GM19240 (cell line): ENCODE data around the gene NFKBIE.

ENCODE experiments used
- DNase-seq: peaks from one replicate; pipeline ENCODE4 v3.0.0; 2011; ENCODE audit warnings: low spot score; ENCODE audit not compliant: insufficient read length

Gene NFKBIE

DNA sequence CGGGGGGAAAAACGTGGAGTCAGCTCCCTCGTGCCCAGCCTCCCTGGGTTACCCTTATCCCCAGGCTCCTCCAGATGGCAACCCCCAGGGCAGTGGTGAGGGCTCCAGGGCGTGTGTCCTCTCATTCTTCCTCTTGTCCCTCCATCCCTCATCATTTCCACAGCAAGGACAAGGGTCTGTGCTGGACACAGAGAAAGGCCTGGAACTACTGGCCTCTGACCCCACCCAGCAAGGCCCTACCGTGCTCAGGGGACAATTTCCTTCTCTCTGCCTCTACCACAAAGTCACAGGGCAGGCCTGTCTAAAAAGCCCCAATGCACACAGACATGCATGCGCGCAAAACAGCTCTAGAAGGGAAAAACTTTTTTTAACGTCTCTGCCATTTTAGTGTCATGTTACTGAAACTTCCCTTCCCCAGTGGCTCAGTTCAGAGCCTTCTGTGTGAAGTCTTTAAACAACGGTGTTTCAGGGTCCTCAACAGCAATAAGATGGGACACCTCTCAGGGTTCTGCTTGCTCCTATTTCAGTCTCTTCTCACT is 7.0 kb downstream of the NFKBIE start:
- DNase-seq = no peak

DNA sequence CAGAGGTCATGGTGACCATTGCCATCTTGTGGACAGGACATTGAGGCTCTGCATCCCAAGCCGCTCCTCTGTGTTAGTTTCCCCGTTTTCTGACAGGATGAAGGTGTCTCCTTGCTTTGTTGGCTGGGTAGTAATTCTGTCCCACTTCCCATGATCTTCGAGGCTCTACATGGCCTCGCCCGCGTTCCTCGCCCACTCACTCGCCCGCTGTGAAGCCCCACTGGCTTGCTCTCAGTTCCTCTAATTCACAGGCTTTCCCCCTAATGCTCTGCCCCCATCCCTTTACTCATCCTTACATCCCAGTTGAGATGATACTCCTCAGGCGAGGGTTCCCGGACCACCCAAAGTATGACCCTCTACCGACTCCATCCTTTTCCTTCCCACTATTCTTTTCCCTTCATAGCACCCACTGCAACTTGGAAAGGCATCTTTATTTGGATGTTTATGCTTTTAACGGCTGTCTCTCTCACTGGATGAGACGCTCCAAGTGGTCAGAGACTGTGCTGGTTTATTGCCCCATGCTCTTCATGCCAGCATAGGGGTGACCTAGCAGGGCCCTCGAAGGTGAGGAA is 7.5 kb downstream of the NFKBIE start:
- no peak for DNase-seq

DNA sequence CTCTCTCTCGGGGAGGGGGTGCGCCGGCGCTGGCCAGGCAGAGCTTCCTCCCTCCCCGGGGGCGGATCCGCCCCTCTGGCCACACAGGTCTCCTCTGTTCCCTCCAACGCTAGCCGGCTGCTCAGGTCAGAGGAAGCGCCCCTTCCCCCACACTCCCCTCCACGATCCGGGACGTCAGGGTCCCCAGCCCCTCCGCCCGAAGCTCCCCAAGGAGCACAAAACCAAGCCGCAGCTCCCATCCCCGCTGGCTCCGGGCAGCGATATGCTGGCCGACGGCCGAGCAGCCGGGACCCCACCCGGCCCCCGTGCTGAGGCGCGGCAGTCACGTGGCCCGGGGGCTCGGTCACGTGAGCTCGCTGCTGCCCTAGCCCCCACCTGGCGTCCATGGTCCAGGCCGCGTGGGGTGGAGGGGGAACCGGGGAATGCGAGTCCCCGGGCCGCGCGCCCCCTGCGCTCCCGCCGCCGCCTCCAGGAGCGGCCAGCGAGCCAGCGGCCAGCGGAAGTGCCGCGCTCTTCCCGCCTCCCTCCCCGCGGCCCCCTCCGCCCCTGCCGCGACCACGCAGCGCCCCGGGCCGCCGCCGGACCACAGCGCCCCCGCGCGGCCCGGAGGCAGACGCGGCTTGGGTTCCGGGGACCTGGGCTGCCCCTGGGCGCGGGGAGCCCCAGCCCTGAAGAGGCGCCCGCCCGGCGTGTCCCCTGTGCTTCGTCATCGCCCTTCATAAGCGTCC is 8.2 kb downstream of the NFKBIE start, which contains the start of gene SLC35B2:
Gene SLC35B2 (minus strand): TSS at position 504 of the 728 bp plus-strand sequence. CDS start 118 bp downstream, at position 386.
- DNase-seq = no peak

DNA sequence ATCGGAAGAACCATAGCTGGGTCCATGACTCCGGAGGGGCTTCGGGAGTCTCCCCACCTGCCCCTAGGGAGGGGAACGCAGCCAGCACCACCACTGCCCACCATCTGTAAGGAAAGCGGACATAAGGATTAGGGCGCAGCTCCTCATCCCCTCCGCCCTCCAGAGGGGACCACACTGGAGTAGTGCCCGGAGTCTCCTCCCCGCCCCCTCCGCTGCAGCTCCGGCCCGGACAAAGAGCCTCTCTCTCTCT is 8.7 kb downstream of the NFKBIE start:
- no peak for DNase-seq

DNA sequence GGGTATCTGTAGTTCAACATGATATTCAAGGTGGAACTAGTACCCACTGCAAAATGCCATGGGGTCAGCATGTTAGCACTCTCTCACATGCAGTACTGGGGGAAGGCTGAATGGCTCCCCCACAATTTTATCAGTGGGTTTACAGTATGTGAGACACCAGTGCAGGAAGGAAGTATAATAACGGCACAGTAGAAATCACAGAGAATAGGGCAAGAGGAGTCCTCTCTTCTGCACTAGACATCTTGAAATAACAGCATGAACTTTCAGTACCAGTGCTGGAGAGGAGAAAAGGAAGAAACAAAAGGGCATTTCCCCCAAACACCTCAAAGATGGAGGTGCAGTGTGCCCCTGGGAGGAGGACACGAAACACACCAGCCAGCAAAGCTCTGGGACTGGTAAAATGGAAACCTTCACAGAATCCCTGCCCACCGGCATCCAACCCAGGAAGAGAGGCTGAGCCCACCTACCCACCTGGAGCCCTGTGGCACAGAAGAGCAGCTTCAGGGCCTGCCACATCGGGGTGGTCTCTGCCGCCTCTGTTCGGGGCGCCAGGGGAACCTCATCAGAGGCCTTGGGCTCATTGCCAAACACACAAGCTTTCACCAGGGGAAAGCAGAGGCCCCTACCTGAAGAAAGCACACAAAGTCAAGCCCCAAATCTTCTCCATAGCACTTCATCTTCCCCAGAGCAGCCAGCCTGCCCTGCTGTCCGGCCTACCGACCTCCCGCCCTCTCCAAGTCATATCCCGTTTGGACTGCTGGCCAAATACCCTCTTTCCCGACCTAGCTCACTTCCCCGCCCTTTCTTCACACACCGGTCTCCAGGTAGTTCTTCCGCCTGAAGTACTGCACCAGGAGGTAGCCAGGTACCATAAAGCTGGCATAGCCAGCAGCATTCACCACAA is 9.2 kb downstream of the NFKBIE start:
- DNase-seq = no peak

DNA sequence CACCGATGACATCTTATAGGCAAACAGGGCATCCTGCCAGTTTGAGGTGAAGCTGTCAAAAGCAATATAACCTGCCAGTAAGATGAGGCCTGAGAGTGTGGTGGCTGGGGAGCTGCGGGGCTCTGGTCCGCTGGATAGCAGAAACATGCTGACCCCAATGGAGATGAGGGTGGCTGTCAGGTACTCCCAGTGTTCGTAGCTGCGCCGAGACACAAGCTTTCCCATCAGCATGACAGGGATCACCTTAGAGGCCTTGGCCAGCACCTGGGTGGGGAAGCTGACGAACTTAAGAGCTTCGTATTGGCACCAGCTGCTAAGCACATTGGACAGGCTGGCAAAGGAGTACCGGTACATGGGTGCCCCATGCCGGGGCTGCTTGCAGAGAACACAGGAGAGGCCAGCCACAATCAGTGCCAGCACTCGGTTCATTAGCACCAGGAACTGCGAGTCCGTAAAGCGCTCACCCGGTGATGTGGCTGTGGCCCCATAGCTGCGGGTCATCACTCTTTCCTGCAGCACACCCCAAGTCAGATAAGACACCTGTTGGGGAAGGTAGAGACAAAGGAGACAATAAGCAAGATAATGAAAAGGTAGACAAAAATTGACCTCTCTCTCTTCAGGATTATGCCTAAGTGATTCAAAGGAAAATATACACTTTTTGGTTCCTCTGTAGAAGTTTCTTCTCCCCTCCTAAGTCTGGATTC is 10.1 kb downstream of the NFKBIE start:
- DNase-seq = no peak

DNA sequence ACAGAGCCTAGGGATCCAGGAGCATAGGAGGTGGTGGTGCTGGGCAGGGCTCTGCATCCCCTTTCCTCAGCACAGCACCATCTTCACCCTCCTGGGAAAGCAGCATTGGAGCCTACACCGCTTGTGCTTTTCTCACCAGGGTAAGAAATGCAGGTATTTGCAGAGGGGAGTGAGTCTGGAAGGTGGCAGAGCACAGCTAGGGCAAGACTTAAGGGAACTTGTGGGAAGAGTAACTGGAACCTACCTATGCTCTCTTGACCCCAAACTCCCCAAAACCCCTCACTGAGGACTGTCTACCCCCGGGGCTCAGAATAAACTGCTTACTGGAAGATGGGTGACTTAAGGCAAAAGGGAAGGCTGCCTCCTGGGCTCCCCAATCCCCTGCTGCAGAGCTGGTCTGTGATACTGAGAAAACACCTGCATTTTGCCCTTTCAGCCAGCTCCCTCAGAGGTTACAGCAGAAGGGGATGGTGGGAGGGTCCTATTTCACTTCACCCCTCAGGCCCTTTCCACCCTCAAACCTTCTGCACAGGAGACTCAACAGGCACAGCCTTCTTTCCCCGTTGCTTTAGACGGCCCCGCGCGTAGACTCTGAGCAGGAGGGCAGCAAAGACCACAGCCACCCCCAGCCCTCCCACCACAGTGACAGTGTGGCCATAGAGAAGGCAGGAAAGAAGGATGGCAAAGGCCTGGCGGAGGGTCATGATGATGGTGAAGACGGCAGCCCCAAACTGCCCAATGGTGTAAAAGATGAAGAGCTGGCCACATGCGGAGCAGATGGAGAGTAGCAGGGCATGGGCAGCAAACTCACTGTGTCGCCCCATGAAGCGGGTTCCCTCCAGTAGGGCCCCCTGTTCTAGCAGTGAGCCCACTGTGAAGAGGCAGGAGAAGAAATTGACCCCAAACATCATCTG is 10.9 kb downstream of the NFKBIE start:
- no peak for DNase-seq

DNA sequence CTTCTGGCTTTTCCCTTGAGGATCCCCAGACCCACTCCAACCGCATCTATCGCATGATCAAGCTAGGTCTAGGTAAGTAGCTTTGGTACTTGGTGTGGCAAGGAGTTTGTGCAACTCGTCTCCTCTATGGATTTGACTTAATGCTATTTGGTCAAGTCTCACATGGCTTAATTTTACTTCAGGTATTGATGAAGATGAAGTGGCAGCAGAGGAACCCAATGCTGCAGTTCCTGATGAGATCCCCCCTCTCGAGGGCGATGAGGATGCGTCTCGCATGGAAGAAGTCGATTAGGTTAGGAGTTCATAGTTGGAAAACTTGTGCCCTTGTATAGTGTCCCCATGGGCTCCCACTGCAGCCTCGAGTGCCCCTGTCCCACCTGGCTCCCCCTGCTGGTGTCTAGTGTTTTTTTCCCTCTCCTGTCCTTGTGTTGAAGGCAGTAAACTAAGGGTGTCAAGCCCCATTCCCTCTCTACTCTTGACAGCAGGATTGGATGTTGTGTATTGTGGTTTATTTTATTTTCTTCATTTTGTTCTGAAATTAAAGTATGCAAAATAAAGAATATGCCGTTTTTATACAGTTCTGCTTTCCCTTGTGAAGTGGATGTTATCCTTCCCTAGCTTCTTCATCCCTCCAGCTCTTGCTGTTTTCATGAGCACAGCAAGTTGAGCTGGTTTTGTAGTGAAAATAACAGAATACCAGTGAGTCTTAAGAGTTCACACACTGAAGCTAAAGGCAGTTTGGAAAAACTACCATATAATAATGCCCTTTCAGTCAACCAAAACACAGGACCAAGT is 11.8 kb downstream of the NFKBIE start:
- DNase-seq = no peak

DNA sequence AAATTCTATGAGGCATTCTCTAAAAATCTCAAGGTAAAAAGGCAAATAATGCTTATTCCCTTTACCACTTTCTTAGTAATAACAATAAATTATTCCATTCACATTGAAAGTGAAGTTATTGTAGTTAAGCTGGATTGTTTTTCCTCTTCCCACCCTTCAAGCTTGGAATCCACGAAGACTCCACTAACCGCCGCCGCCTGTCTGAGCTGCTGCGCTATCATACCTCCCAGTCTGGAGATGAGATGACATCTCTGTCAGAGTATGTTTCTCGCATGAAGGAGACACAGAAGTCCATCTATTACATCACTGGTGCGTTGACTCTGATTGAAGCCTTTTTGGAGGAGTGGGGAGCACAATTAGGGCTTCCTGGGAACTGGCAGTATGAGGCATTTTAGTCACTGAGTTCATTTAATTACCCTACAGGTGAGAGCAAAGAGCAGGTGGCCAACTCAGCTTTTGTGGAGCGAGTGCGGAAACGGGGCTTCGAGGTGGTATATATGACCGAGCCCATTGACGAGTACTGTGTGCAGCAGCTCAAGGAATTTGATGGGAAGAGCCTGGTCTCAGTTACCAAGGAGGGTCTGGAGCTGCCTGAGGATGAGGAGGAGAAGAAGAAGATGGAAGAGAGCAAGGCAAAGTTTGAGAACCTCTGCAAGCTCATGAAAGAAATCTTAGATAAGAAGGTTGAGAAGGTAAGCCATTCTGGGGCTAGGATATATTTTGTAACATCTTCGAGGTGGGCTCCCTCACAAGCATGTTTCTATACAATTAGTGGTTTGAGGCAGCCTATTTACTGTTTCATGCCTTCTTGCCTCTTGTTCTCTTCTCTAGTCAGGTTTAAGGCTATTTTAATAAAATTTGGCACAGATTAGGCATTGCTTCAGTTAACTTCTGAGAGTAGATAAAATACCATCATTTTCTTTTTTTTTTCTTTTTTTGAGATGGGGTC is 13.5 kb downstream of the NFKBIE start:
- DNase-seq = no peak

DNA sequence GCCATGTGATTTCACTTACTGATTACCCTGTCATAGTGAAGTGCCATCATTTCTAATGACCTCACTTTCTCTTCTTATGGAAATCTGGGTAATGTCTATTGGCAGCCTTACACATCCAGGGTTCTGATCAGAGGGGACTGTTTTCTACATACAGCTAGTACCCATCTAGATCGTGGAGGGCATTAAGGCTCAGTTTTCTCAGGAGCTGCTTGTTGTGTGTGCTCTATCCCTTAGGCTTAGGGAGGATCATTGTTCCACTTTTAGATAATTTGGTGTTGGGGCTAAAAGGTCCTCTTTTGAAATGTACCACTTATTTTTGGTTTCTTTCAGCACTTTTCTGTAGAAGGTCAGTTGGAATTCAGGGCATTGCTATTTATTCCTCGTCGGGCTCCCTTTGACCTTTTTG is 14.6 kb downstream of the NFKBIE start:
- no peak for DNase-seq

DNA sequence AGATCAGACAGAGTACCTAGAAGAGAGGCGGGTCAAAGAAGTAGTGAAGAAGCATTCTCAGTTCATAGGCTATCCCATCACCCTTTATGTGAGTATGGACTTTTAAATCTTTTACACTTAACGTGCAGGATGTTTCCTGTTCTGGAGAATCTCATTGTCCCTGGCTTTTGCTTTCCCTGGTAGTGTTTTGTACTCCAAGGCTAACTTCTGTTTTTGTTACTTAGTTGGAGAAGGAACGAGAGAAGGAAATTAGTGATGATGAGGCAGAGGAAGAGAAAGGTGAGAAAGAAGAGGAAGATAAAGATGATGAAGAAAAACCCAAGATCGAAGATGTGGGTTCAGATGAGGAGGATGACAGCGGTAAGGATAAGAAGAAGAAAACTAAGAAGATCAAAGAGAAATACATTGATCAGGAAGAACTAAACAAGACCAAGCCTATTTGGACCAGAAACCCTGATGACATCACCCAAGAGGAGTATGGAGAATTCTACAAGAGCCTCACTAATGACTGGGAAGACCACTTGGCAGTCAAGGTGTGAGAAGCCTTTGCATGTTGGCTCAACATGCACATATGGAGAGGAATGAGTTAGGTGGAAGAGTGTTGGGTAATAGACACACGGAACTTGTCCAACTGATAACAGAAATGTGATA is 15.2 kb downstream of the NFKBIE start:
- DNase-seq = no peak

DNA sequence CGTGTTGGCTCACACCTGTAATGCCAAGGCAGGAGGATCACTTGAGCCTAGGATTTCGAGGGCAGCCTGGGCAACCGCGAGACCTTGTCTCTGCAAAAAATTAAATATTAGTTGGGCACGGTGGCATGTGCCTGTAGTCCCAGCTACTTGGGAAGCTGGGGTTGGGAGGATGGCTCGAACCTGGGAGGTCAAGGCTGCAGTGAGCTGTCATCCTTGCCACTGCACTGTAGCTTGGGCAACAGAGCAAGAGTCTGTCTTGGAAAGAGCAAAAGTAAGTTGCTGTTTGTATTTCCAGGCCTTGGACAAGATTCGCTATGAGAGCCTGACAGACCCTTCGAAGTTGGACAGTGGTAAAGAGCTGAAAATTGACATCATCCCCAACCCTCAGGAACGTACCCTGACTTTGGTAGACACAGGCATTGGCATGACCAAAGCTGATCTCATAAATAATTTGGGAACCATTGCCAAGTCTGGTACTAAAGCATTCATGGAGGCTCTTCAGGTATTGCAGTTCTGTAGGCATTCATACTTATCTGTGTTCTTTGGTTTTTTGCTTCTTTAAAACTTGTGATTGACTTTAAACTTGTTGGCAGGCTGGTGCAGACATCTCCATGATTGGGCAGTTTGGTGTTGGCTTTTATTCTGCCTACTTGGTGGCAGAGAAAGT is 16.1 kb downstream of the NFKBIE start:
- no peak for DNase-seq

DNA sequence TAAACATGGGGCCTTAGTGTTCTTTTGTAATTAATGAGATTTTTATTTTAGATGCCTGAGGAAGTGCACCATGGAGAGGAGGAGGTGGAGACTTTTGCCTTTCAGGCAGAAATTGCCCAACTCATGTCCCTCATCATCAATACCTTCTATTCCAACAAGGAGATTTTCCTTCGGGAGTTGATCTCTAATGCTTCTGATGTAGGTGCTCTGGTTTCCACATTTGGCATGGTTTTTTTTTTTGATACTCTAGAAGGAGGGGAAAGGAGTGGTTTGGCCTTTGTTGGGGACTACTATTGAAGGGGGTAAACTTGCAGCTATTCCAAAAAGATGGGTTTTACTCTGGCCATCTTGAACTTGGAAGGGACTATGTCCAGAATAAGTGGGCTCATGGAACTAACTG is 16.8 kb downstream of the NFKBIE start:
- DNase-seq = no peak

DNA sequence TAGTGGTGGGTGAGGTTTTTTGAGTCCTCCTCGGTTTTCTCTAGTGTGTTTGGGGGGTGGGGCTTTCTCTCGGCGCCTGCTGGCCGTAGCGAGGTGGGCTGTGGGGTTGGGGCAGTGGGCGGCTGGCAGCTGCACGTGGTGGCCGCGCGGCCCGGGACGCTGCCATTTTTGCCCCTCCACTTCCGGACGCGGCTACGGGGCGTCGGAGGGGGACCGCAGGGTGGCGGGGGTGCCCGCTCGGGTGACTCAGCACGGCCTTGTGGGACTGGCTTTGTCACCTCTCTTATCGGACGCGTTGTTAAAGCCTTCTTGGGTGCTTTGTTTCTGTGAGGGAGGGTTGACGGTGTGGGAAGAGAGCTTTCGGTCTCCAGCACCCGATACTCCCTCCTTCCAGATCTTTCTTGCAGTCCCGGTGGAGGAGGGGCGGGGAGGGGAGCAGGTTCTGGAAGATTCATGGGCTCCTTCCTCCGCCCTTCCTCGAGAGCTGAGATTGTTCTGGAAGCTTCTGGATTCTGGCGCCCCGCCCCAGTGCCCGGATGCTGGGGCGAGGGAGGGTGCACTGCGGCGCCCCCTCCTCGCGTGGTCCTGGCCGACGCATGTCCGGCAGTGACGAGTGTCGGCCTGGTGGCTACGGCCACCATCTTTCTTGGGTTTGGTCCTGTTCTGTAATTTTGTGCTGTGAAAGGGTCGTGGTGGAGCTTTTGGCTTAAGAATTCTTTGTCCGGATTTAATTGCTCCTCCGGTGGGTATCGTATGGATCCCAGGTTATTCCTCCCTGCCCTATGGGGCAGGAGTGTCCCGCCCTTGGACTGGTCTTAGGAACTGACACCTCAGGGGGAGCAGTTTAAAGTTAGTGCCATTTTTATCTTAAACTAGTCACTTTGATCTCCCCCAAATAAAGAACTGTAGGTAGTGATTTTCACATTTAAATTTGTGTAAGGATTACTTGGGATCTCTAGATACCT is 17.7 kb downstream of the NFKBIE start:
- DNase-seq = no peak

DNA sequence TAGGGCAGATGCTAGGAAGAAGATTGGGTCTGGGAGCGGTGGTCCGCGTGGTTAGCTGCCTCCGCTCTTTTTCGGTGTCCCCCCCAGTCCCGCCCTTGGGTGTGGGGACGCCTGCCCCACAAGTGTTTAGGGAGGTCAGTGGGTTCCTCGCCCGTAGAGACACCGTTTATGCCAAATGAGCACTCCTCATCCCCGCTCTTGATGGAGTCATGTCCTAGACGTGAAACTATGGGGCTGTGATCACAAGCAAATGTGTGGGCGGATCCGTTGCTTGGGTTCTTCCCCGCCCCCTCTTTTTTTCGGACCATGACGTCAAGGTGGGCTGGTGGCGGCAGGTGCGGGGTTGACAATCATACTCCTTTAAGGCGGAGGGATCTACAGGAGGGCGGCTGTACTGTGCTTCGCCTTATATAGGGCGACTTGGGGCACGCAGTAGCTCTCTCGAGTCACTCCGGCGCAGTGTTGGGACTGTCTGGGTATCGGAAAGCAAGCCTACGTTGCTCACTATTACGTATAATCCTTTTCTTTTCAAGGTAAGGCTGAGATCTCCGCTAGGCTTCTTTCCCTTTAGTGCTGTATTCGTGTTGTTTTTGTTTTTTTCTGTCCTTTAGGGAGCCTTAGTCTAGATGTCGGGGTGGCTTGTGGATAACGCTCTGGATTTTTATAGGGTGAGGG is 18.6 kb downstream of the NFKBIE start, which contains the start of gene HSP90AB1:
Gene HSP90AB1 (plus strand): TSS at position 439 of the 675 bp plus-strand sequence. CDS start 1,529 bp downstream, outside the sequence.
- peak; percentile 81 for DNase-seq
